Skeletal muscle tissue (tissue), 4 donors: ENCODE results near the gene DNAJC19. TPM values are rescaled to one million over a fixed set of nuclear protein-coding genes. Genes with fewer than 3 reads are reported as not detected.
"Not testable (repeated sequence)": the region's sequence is repeated elsewhere in the genome, so short reads cannot be mapped to it uniquely, and the experiment has no call there.

Experiments used
- H3K27ac ChIP-seq: one replicate; pipeline ENCODE4 v1.7.0; 2013; ENCODE audit warnings: mild to moderate bottlenecking, low read depth, low read length, inconsistent platforms
- H3K27me3 ChIP-seq, 3 donors: one replicate each; pipeline ENCODE4 v1.7.0; 2013; ENCODE audit warnings: low read length in 3 of 3; ENCODE audit not compliant: control insufficient read depth in 3 of 3, insufficient read depth in 3 of 3
- H3K36me3 ChIP-seq, 3 donors: one replicate each; pipeline ENCODE4 v1.7.0; 2013; ENCODE audit warnings: low read length in 3 of 3; ENCODE audit not compliant: control insufficient read depth in 3 of 3, insufficient read depth in 3 of 3
- H3K4me1 ChIP-seq, 3 donors: one replicate each; pipeline ENCODE4 v1.7.0; 2013; ENCODE audit warnings: low read length in 3 of 3, mild to moderate bottlenecking in 3 of 3; ENCODE audit not compliant: control insufficient read depth in 3 of 3, insufficient read depth in 3 of 3
- H3K4me3 ChIP-seq, 3 donors: one replicate each; pipeline ENCODE4 v1.7.0; 2013; ENCODE audit warnings: low read length in 3 of 3
- H3K9ac ChIP-seq, 3 donors: one replicate each; pipeline ENCODE4 v1.7.0; 2013; ENCODE audit warnings: low read length in 3 of 3, mild to moderate bottlenecking in 3 of 3, moderate library complexity in 2 of 3, low read depth in 1 of 3
- H3K9me3 ChIP-seq, 3 donors: one replicate each; pipeline ENCODE4 v1.7.0; 2013; ENCODE audit warnings: low read length in 3 of 3; ENCODE audit not compliant: control insufficient read depth in 3 of 3
- total RNA-seq: library from RNA; depleted of rRNA; stranded (reverse); fragments of >200 nt; gene quantifications from one replicate; pipeline ENCODE4 v1.2.3, GENCODE V29; 2014
- donor health status: Osteomylitis.

Gene DNAJC19
- 26.1 TPM for total RNA-seq

DNA sequence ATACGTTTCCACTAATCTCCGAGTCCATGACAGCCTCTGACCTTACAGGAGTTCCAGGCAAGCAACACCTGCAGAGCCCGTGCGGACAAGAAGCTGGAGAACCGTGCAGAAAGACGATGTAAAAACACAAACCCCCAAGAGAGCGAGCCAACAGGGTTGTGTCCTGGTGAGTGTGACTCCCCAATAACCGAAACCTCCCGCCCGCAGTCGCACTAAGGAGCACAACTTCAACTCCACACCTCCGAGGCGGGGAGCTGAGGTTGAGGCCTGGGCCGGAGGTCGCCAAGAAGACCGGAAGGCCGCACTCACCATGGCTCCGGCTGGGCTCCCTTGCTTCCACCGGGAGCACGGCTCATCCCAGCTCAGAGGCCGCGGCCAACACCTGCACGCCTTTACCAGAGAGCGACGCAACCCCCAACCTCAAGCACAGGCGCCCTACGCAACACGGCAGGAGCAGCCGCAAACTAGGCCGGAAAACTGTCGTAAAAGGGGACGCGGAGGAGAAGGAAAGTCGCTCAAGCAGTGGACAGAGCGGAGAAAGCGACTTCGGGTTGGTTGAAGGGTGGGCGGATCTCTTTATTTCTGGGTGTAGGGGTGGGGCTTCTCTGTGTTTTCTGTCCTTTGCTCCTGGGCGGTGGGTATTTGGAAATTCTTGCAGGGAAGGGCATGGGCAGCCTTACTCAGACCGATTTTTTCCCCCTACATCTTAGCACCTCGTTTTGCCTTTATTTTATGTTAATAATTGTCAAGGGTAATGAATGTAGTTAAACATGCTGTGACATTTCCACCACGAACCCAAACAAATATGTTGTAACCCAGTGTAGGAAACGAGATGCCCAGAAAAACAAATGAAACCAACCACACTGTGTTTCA lies at the start of gene DNAJC19:
Gene DNAJC19 (minus strand): TSS at position 446 of the 873 bp plus-strand sequence. CDS start 134 bp downstream, at position 312.
- H3K36me3 ChIP-seq: peaks cover 8 to 25% (median 21%) of the 10 kb centered on the region in 3 donors
- peak within 1 kb of the TSS; percentile 82 for H3K27ac ChIP-seq
- H3K9me3 ChIP-seq: no peaks in the 10 kb centered on the region
- H3K27me3 ChIP-seq: no peaks in the 10 kb centered on the region
- H3K4me1 ChIP-seq: peaks cover 11 to 16% (median 12%) of the 10 kb centered on the region in 3 donors
- peak within 1 kb of the TSS; percentile 85 to 95 (median 87) for H3K4me3 ChIP-seq
- peak within 1 kb of the TSS; percentile 93 to 97 (median 94) for H3K9ac ChIP-seq

DNA sequence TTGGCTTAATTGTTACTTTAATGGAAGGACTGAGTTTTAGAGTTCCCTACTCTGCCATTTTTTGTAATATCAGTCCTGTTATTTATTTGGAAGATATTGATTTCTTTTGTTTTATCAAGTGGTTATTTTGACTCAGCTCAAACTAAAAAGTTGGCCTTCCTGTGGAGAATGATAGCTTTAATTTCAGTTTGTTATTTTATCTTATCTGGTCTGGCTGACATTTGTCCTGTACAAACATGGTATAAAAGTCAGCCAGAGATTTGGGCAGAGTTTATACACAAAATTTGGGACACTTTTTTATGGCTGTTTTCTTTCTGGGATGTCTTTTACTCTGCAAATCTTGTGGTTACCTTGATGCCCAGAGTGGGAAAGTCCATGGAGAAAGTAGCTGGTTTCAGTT lies 41.4 kb upstream of the DNAJC19 start:
- Histone ChIP-seq H3K4me1 (no peaks in the 10 kb centered on the region), H3K9ac (no peak overlapping the region), H3K4me3 (no peak overlapping the region), H3K36me3 (no peaks in the 10 kb centered on the region), H3K9me3 (no peaks in the 10 kb centered on the region), H3K27ac (no peak overlapping the region), H3K27me3 (no peaks in the 10 kb centered on the region)

DNA sequence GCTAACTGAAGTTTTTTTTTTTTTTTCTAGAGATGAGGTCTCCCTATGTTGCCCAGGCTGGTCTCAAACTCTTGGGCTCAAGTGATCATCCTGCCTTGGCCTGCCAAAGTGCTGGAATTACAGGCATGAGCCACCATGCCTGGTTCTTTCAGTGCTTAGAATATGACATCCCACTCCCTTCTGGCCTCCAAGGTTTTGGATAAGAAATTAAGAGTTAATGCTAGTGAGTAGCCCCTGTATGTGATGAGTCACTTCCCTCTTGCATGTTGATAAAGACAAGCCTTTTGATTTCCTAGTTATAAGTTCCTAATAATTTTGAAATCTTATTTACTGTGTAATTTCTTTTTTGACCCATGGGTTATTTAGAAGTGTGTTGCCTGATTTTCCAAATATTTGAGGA lies 35.7 kb upstream of the DNAJC19 start:
- Histone ChIP-seq H3K36me3 (no peaks in the 10 kb centered on the region), H3K27ac (no peak overlapping the region), H3K9ac (no peak overlapping the region), H3K9me3 (peaks cover 0 to 3% (median 0%) of the 10 kb centered on the region in 3 donors), H3K4me3 (no peak overlapping the region), H3K27me3 (no peaks in the 10 kb centered on the region), H3K4me1 (no peaks in the 10 kb centered on the region)

DNA sequence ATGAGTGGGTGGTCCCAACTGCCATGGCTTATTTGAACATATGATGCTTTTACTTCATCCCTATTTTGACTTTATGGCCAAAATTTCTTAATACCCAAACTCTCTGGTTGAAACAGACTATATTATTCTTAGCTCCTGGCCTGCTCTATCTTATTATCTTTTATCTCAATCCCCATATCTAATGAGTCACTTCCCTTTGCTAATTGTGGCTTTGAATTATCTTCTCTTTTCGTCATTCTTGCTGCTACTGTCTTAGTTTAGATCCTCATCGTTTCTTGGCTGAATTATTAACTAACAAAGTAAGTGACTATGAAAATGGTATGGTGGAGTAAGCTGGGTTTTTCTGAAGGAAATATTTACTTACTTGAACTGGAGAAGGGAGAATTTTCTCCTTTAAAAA lies 28.2 kb upstream of the DNAJC19 start:
- Histone ChIP-seq H3K27ac (no peak overlapping the region), H3K4me1 (no peaks in the 10 kb centered on the region), H3K9me3 (no peaks in the 10 kb centered on the region), H3K9ac (no peak overlapping the region), H3K36me3 (no peaks in the 10 kb centered on the region), H3K4me3 (no peak overlapping the region), H3K27me3 (no peaks in the 10 kb centered on the region)

DNA sequence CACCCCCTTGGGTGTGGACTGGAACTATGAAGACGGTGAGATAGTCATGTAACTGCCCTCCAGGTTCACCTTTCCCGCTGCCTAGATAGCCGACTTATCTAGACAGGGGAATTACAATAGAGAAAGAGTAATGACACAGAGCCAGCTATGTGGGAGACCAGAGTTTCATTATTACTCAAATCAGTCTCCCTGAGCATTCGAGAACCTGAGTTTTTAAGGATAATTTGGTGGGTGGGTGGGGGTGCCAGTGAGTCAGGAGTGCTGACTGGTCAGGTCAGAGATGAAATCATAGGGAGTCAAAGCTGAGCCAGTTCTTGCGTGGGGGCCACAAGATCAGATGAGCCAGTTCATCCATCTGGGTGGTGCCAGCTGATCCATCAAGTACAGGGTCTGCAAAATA lies 19.7 kb upstream of the DNAJC19 start:
- Histone ChIP-seq H3K27ac (no peak overlapping the region), H3K9me3 (no peaks in the 10 kb centered on the region), H3K36me3 (no peaks in the 10 kb centered on the region), H3K27me3 (no peaks in the 10 kb centered on the region), H3K4me3 (no peak overlapping the region), H3K9ac (no peak overlapping the region), H3K4me1 (no peaks in the 10 kb centered on the region)

DNA sequence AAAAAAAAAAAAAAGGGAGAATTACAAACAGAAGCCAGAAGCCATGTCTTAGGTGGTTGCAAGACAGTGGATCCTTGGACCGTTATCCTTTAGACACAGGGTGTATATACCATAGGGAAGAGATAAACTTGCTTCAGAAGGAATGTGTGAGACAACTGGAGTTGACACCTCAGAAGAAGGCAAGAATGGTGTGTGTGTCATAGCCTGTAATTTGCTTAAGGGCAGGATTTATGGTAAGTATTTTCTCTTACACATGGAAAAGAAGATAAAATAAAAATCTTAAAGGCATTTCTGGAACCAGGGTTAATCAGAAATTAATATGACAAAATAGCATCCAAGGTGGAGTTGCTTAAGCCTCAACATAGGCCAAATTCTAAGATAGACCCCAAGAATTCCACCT lies 19.3 kb upstream of the DNAJC19 start:
- Histone ChIP-seq H3K27me3 (no peaks in the 10 kb centered on the region), H3K9ac (no peak overlapping the region), H3K4me3 (no peak overlapping the region), H3K9me3 (no peaks in the 10 kb centered on the region), H3K36me3 (no peaks in the 10 kb centered on the region), H3K27ac (no peak overlapping the region), H3K4me1 (no peaks in the 10 kb centered on the region)

DNA sequence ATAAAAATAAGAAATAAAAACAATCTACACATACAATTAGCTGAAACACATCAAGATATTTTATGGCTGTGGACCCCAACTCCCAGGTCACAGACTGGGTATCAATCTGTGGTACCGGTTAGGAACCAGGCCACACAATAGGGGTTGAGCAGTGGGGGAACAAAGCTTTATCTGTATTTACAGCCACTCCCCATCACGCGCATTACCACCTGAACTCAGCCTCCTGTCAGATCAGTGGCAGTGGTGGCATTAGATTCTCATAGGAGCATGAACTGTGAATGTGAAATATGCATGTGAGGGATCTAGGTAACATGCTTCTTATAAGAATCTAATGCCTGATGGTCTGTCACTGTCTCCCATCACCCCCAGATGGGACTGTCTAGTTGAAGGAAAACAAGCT lies 17.7 kb upstream of the DNAJC19 start:
- Histone ChIP-seq H3K27ac (no peak overlapping the region), H3K9me3 (no peaks in the 10 kb centered on the region), H3K4me3 (no peak overlapping the region), H3K4me1 (no peaks in the 10 kb centered on the region), H3K9ac (no peak overlapping the region), H3K36me3 (no peaks in the 10 kb centered on the region), H3K27me3 (no peaks in the 10 kb centered on the region)

DNA sequence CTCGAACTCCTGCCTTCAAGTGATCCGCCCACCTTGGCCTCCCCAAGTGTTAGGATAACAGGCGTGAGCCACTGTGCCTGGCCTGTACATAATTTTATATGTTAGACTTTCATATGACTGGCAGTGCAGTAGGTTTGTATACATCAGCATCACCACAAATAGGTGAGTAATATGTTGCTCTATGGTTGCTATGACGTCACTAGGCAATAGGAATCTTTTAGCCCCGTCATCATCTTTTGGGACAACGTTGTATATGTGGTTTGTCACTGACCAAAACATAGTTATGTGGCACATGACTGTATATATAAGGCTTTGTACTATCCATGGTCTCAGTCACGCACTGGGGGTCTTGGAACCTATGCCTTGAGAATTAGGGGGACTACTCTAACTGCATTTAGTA lies 17.0 kb upstream of the DNAJC19 start:
- H3K9me3 ChIP-seq: no peaks in the 10 kb centered on the region

DNA sequence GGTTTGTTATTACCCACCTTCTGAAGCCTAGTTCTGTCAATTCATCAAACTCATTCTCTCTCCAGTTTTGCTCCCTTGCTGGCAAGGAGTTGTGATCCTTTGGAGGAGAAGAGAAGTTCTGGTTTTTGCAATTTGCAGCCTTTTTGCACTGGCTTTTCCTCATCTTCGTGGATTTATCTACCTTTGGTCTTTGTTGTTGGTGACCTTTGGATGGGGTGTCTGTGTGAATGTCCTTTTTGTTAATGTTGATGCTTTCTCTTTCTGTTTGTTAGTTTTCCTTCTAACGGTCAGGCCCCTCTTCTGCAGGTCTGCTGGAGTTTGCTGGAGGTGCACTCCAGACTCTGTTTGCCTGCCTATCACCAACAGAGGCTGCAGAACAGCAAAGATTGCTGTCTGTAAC lies 13.9 kb upstream of the DNAJC19 start:
- not testable (repeated sequence) for H3K4me3 ChIP-seq, H3K27ac ChIP-seq, H3K36me3 ChIP-seq, H3K4me1 ChIP-seq, H3K27me3 ChIP-seq, H3K9ac ChIP-seq, H3K9me3 ChIP-seq

More for the DNA sequence above, 17.0 kb upstream of the DNAJC19 start:
- H3K4me3 ChIP-seq: no peak overlapping the region
- no peak overlapping the region for H3K9ac ChIP-seq
- H3K36me3 ChIP-seq: no peaks in the 10 kb centered on the region
- no peaks in the 10 kb centered on the region for H3K27me3 ChIP-seq
- no peaks in the 10 kb centered on the region for H3K4me1 ChIP-seq
- no peak overlapping the region for H3K27ac ChIP-seq

DNA sequence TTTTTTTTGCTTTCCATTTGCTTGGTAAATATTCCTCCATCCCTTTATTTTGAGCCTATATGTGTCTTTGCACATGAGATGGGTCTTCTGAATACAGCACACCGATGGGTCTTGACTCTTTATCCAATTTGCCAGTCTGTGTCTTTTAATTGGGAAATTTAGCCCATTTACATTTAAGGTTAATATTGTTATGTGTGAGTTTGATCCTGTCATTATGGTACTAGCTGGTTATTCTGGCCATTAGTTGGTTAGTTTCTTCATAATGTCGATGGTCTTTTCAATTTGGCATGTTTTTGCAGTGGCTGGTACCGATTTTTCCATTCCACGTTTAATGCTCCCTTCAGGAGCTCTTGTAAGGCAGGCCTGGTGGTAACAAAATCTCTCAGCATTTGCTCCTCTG lies 12.8 kb upstream of the DNAJC19 start:
- not testable (repeated sequence) for H3K4me1 ChIP-seq, H3K4me3 ChIP-seq, H3K27me3 ChIP-seq, H3K27ac ChIP-seq, H3K36me3 ChIP-seq, H3K9me3 ChIP-seq, H3K9ac ChIP-seq
